ENCODE measurements around the gene ACAD10.

Gene ACAD10

GRCh38 chr12:111653596-111653995 lies 32.3 kb upstream of the ACAD10 start (continued):
- TF ChIP-seq PRDM2 (tag by site-specific recombination; IDR thresholded peaks at IDR 0.05; ENCODE audit: borderline replicate concordance) (no peak), SCRT2 (tag by site-specific recombination; IDR thresholded peaks at IDR 0.05) (no peak), HOXC10 (CRISPR knock-in tag; IDR thresholded peaks at IDR 0.05) (no peak), ZBTB48 (tag by site-specific recombination; IDR thresholded peaks at IDR 0.05) (no peak), ZFHX2 (tag by site-specific recombination; conservative IDR thresholded peaks at IDR 0.05) (no peak), GLI2 (tag by site-specific recombination; IDR thresholded peaks at IDR 0.05; ENCODE audit: borderline replicate concordance, low read depth) (no peak), ZNF544 (tag by site-specific recombination; IDR thresholded peaks at IDR 0.05) (no peak)

GRCh38 chr12:111655356-111655755 lies 30.5 kb upstream of the ACAD10 start:
- CTCF ChIA-PET = no interaction called here
- POLR2A ChIA-PET = no interaction called here
- H3K4me3 ChIP-seq (ENCODE audit: low read depth, low read length) = no peak overlapping the region
- peaks cover 58 to 80% of the 10 kb centered on the region in 2 experiments for H3K36me3 ChIP-seq (ENCODE audit: control insufficient read depth in 2 of 2, insufficient read depth in 1 of 2, low read length in 2 of 2)
- no peaks in the 10 kb centered on the region for H3K9me3 ChIP-seq (ENCODE audit: control insufficient read depth, insufficient read depth, low read depth, low read length)
- no peaks in the 10 kb centered on the region for H3K4me1 ChIP-seq (ENCODE audit: control insufficient read depth, insufficient read depth, low read length)
- no peak overlapping the region for H3K27ac ChIP-seq (ENCODE audit: extremely low read depth, low read depth, low read length)
- TF ChIP-seq ZNF214 (tag by site-specific recombination; IDR thresholded peaks at IDR 0.05; ENCODE audit: borderline replicate concordance) (no peak), PRDM6 (tag by site-specific recombination; IDR thresholded peaks at IDR 0.05) (no peak), ZNF18 (tag by site-specific recombination; IDR thresholded peaks at IDR 0.05) (no peak), ZNF514 (tag by site-specific recombination; IDR thresholded peaks at IDR 0.05) (no peak), KLF17 (tag by site-specific recombination; IDR thresholded peaks at IDR 0.05) (no peak), ZNF660 (tag by site-specific recombination; IDR thresholded peaks at IDR 0.05) (no peak), ZNF555 (tag by site-specific recombination; conservative IDR thresholded peaks at IDR 0.05) (no peak), ZNF426 (tag by site-specific recombination; IDR thresholded peaks at IDR 0.05) (no peak), ZNF16 (tag by site-specific recombination; IDR thresholded peaks at IDR 0.05; ENCODE audit: low read depth) (no peak), ZNF404 (tag by site-specific recombination; IDR thresholded peaks at IDR 0.05) (no peak), ZNF645 (tag by site-specific recombination; IDR thresholded peaks at IDR 0.05) (no peak), ZNF558 (tag by site-specific recombination; IDR thresholded peaks at IDR 0.05) (no peak), YY1 (tag by site-specific recombination; IDR thresholded peaks at IDR 0.05) (no peak), KLF10 (tag by site-specific recombination; IDR thresholded peaks at IDR 0.05) (no peak), ZNF548 (tag by site-specific recombination; IDR thresholded peaks at IDR 0.05) (no peak), AEBP2 (tag by site-specific recombination; IDR thresholded peaks at IDR 0.05; ENCODE audit: borderline replicate concordance) (no peak)

Data from HEK293 (cell line).